Measurements from ENCODE around the gene IFITM1.

Gene IFITM1

GRCh38 chr11:282630-283360 lies 31.0 kb upstream of the IFITM1 start:
- no peak for DNase-seq (ENCODE audit: low spot score)

GRCh38 chr11:283405-284104 lies 30.3 kb upstream of the IFITM1 start:
- no peak for DNase-seq (ENCODE audit: low spot score)

- DNase-seq (ENCODE audit: low spot score), result no peak
Measured at GRCh38 chr11:284105-285020, 29.5 kb upstream of the IFITM1 start.

DNA sequence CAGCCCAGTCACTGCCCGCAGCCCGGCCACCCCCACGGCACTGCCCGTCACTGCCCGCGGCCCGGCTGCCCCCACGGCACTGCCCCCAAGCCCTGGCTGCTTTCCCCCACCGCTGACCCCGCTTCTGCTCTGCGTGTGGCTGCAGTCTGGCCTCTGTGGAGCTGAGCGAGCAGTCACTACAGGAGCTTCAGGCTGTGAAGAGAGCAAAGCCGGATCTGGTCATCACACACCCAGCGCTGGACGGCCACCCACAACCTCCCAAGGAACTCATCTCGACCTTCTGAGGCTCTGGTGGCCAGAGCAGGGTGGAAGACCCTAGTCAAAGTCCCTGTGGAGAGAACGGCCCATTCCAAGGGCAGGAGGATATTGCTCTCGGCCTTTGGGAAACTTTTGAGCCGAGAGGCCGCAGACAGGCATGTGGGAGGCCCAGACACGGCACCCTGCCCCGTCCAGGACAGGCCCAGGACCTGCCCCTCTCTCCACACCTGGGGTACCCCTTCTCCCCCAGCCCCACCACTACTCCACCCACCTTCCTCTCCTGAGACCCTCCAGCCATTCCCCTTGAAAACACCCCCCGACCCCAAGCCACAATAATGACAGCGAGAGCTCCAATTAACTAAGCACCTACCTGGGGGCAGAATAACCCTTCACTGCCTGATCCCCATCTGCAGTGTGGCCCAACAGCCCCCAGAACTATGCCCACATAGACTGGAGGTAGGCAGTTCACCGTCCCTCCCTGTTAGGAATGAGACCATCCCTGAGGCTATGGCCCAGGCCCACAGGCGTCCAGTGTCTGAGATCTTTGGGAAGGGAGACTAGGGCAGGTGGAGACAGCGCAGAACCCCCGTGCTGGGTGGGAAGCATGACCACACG lies 28.6 kb upstream of the IFITM1 start:
- no peak for DNase-seq (ENCODE audit: low spot score)

DNA sequence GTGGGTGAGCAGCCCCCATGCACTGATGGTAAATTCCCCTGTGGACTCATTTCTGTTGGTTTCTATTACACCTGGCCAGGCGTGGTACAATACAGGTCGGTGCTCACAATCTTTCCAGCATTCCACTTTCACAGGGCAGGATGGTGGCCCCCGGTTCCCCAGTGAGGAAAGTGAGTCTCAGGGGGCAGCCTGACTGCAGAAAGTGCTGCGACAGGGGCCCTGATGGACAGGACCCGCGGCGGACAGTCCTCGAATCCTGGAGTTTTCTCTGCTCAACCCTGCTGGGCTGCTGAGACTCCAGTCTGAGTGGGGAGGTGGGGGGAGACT lies 28.0 kb upstream of the IFITM1 start:
- DNase-seq (ENCODE audit: low spot score), result no peak

- peak; percentile 17 for DNase-seq (ENCODE audit: low spot score)
Measured at GRCh38 chr11:286977-287820, 26.6 kb upstream of the IFITM1 start.

DNA sequence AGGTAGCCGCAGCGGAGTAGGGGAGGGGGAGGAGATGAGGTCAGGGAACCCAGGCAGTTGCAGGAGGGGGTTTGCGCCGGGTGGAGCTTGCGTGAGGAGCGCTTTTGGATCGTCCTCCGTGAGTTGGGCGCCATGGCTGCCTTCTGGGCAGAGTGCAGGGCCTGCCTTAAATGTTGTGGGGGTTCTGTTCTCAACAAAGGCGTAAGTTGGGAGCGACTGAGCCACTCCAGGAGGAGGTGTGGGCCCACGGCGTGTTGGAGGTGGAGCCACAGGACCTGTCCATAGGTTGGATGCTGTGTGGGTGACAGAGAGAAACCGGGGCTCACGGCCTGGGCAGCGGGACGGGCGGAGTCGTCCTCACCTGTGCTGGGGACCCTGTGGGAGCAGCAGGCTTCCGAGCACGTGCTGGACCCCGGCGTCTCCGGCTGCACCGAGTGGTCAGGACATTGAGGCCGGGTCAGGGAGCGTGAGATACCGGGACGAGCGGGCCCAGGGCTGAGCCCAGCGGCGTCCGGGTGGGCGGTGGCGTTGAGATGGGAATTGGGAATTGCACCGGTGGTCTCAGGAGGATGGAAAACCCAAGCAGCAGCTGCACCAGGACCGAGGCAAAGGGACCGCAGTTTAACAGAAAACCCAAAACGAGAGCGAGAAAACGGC lies 25.9 kb upstream of the IFITM1 start:
- peak; percentile 11 for DNase-seq (ENCODE audit: low spot score)

- DNase-seq (ENCODE audit: low spot score), result peak; percentile 61
Measured at GRCh38 chr11:288478-289397, 25.1 kb upstream of the IFITM1 start, which contains the start of gene PGGHG. PGGHG (plus strand) TSS chr11:289126; CDS start chr11:289817, 691 bp downstream.

- no peak for DNase-seq (ENCODE audit: low spot score)
Measured at GRCh38 chr11:289398-289711, 24.5 kb upstream of the IFITM1 start.

- no peak for DNase-seq (ENCODE audit: low spot score)
Measured at GRCh38 chr11:289712-290620, 23.9 kb upstream of the IFITM1 start.

DNA sequence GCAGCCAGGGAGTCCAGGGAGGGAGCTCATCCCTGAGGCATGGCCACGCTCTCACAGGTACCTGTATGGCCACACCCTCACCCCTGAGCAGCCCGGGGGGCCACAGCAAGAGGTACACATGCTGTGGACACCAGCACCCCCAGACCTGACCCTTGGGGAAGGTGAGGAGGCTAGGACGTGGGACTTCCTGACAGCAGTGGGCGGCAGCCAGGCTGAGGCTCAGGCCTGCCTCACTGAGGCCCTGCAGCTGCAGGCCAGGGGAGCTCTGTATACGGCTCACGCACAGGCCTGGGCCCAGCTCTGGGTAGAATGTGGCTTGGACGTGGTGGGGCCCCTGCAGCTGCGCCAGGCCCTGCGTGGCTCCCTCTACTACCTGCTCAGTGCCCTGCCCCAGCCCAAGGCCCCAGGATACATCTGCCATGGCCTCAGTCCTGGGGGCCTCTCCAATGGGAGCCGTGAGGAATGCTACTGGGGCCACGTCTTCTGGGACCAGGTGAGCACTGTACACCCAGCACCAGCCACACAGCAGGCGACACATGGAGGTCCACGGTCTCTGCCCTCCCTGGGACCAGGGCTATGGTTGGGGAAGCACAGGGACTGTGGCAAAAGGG lies 23.1 kb upstream of the IFITM1 start:
- no peak for DNase-seq (ENCODE audit: low spot score)

DNA sequence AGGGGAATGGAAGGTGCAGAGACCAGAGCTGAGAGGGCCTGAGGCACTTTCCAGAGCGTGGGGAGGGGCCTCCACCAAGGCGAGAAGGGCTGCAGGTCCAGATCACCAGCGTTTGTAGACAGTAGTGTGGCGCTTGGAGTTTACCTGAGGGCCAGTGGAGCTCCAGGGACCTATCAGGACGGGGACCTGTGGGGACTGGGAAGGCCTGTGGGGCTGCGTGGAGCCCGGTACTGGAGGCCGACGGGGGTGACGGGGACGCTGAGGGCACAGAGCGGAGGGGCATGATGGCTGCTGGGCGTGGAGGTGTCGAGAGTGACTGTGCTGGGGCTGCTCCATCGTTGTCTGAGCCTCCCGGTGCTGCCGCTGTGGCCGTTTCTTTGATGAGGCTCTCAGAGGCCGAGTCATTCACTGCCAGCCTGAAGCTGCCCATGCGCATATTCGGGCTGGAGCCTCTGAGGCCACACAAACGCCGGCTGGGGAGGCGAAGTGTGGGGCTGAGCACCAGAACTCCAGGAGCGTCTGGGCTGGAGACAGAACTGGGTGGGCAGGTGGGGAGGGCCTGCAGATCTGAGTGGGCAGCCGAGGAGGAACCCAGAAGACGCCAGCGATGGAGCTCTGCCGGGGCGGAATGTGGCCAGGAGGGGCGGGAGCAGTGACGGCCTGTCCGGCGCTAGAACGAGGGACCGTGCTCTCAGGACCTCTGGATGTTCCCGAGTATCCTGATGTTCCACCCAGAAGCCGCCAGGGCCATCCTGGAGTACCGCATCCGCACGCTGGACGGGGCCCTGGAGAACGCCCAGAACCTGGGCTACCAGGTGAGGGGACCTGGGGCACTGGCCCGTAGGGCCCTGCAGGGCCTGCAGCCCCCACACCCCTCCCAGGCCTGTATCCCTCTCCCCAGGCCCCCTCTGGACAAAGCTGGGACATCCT lies 22.3 kb upstream of the IFITM1 start:
- DNase-seq (ENCODE audit: low spot score), result no peak

- no peak for DNase-seq (ENCODE audit: low spot score)
Measured at GRCh38 chr11:292211-293121, 21.4 kb upstream of the IFITM1 start.

DNA sequence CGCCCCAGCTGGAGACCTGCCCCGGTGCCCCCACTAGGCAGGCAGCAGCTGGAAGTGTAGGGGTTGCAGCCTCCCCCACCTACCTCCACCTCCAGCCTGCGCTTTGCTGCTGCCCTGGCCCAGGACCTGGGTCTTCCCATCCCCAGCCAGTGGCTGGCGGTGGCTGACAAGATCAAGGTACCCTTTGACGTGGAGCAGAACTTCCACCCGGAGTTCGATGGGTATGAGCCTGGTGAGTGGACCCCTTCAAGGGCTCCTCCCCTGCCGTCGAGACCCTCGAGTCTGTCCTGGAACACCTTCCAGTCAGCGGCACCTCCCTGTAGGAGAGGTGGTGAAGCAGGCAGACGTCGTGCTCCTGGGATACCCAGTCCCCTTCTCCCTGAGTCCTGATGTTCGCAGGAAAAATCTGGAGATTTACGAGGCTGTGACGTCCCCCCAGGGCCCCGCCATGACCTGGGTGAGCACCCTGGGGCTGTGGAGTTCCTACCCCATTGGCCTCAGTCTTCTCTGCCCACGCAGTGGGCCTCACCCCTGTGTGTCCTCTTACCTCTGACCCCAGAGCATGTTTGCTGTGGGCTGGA lies 20.5 kb upstream of the IFITM1 start:
- no peak for DNase-seq (ENCODE audit: low spot score)

Data from kidney tubule cell (primary cell).